ENCODE measurements around the gene EEFSEC. TPM values are rescaled to one million over a fixed set of nuclear protein-coding genes. Genes with fewer than 3 reads are reported as not detected.

Gene EEFSEC
- total RNA-seq, 1 experiment from 2014 or later, result 15.4 TPM

DNA sequence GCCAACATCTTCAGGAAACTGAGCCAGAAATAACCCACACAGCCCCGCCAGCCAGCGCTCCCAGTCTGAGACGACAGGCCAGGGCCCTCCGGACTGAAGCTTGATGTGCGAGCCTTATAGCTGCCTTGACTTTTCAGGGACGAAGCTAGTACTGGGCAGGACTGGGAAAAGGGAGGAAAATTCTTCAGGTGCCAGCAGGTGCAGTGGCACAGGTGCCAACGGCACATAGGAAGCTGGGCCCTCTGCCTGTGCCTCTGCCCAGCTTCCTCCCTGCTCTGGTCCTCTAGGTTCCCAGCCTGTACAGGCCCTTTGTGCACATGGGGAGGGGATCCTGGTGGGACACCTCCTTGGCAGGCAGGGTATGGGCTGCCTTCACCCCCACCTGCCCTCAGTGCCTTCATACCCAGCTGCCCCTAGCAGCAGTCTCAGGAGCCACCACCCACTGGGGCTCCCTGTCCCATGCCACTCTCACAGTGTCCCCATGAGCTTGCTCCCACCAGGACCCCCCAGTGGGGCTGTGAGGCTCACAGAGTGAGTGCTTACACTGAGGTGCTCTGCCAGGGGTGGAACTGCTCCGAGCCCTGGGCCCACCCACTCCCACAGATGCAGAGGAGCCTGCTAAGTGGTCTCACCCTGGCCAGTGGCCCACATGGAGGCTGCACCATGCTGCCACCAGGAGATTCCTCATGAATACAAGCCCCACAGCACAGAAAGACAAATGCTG lies 252.4 kb downstream of the EEFSEC start:
- ATAC-seq (no peak), DNase-seq (ENCODE audit: low read depth, low spot score) (no peak)
- H3K9me3 ChIP-seq (ENCODE audit: control insufficient read depth, insufficient read depth, low read depth, low read length), result no peaks in the 10 kb centered on the region
- CTCF ChIA-PET, result no interaction called here
- no peaks in the 10 kb centered on the region for H3K27me3 ChIP-seq (ENCODE audit: control insufficient read depth, insufficient read depth, low read length)
- in situ Hi-C loops (cut with HindIII; ENCODE audit: low pct_unique_long_range_greater_than_20kb, low sequenced_read_pairs), result no loop called here
- TF ChIP-seq TCF7L2 (IDR thresholded peaks at IDR 0.05; ENCODE audit: low read depth, low read length) (no peak), SIN3A (IDR thresholded peaks at IDR 0.05; ENCODE audit: borderline replicate concordance, insufficient read depth, low read depth, low read length) (no peak), POLR2AphosphoS5 (IDR thresholded peaks at IDR 0.05; ENCODE audit: low read depth, low read length) (no peak)
- TF ChIP-seq, protein P1, sequence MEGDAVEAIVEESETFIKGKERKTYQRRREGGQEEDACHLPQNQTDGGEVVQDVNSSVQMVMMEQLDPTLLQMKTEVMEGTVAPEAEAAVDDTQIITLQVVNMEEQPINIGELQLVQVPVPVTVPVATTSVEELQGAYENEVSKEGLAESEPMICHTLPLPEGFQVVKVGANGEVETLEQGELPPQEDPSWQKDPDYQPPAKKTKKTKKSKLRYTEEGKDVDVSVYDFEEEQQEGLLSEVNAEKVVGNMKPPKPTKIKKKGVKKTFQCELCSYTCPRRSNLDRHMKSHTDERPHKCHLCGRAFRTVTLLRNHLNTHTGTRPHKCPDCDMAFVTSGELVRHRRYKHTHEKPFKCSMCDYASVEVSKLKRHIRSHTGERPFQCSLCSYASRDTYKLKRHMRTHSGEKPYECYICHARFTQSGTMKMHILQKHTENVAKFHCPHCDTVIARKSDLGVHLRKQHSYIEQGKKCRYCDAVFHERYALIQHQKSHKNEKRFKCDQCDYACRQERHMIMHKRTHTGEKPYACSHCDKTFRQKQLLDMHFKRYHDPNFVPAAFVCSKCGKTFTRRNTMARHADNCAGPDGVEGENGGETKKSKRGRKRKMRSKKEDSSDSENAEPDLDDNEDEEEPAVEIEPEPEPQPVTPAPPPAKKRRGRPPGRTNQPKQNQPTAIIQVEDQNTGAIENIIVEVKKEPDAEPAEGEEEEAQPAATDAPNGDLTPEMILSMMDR (IDR thresholded peaks at IDR 0.05), result no peak
- TF ChIP-seq, protein P2, sequence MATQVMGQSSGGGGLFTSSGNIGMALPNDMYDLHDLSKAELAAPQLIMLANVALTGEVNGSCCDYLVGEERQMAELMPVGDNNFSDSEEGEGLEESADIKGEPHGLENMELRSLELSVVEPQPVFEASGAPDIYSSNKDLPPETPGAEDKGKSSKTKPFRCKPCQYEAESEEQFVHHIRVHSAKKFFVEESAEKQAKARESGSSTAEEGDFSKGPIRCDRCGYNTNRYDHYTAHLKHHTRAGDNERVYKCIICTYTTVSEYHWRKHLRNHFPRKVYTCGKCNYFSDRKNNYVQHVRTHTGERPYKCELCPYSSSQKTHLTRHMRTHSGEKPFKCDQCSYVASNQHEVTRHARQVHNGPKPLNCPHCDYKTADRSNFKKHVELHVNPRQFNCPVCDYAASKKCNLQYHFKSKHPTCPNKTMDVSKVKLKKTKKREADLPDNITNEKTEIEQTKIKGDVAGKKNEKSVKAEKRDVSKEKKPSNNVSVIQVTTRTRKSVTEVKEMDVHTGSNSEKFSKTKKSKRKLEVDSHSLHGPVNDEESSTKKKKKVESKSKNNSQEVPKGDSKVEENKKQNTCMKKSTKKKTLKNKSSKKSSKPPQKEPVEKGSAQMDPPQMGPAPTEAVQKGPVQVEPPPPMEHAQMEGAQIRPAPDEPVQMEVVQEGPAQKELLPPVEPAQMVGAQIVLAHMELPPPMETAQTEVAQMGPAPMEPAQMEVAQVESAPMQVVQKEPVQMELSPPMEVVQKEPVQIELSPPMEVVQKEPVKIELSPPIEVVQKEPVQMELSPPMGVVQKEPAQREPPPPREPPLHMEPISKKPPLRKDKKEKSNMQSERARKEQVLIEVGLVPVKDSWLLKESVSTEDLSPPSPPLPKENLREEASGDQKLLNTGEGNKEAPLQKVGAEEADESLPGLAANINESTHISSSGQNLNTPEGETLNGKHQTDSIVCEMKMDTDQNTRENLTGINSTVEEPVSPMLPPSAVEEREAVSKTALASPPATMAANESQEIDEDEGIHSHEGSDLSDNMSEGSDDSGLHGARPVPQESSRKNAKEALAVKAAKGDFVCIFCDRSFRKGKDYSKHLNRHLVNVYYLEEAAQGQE (IDR thresholded peaks at IDR 0.05; ENCODE audit: insufficient read depth in 1 of 2, low read depth in 2 of 2, low read length in 1 of 2), result no peak
- no peaks in the 10 kb centered on the region for H3K36me3 ChIP-seq (ENCODE audit: control insufficient read depth, insufficient read depth, low read length)
- BruUV-seq (replicated peaks), result no TSS peak
- POLR2A ChIA-PET, result no interaction called here
- intact Hi-C loops (cut with micrococcal nuclease; ENCODE audit: unreplicated experiment), result no loop called here
- H3K27ac ChIP-seq (ENCODE audit: low read length), result no peak overlapping the region; the same call in 1 of the 2 replicates
- H3K4me1 ChIP-seq (ENCODE audit: control insufficient read depth, insufficient read depth, low read length), result peaks cover 22% of the 10 kb centered on the region
- H3K4me3 ChIP-seq (ENCODE audit: low read depth in 2 of 2, low read length in 2 of 2), result no peak overlapping the region

DNA sequence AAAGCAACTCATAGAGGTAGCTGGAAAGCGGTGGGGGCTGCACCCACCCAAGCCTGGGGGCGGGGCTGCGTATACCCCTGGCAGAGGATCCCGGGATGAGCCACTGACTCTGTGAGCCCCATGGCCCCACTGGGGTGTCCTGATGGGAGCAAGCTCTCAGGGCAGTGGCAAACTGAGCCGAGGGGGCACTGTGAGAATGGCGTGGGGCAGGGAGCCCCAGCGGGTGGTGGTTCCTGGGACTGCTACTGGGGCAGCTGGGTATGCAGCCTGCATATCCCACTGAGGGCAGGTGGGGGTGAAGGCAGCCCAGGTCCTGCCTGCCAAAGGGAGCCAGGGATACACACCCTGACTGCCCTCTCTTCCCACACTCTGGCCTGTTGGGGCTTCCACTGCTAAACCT lies 254.0 kb downstream of the EEFSEC start:
- DNase-seq (ENCODE audit: low read depth, low spot score) (no peak), ATAC-seq (no peak)
- intact Hi-C loops (cut with micrococcal nuclease; ENCODE audit: unreplicated experiment) (no loop called here), in situ Hi-C loops (cut with HindIII; ENCODE audit: low pct_unique_long_range_greater_than_20kb, low sequenced_read_pairs) (no loop called here)
- CTCF ChIA-PET, result no interaction called here
- Histone ChIP-seq H3K4me3 (ENCODE audit: low read depth in 2 of 2, low read length in 2 of 2) (no peak overlapping the region), H3K4me1 (ENCODE audit: control insufficient read depth, insufficient read depth, low read length) (peaks cover 28% of the 10 kb centered on the region), H3K27me3 (ENCODE audit: control insufficient read depth, insufficient read depth, low read length) (no peaks in the 10 kb centered on the region), H3K9me3 (ENCODE audit: control insufficient read depth, insufficient read depth, low read depth, low read length) (no peaks in the 10 kb centered on the region), H3K27ac (ENCODE audit: low read length) (no peak overlapping the region; the same call in 1 of the 2 replicates), H3K36me3 (ENCODE audit: control insufficient read depth, insufficient read depth, low read length) (no peaks in the 10 kb centered on the region)
- no TSS peak for BruUV-seq (replicated peaks)
- TF ChIP-seq POLR2AphosphoS5 (IDR thresholded peaks at IDR 0.05; ENCODE audit: low read depth, low read length), result no peak
- TF ChIP-seq, protein P1 (IDR thresholded peaks at IDR 0.05), result no peak
- no peak for TF ChIP-seq TCF7L2 (IDR thresholded peaks at IDR 0.05; ENCODE audit: low read depth, low read length)
- TF ChIP-seq, protein P2 (IDR thresholded peaks at IDR 0.05; ENCODE audit: insufficient read depth in 1 of 2, low read depth in 2 of 2, low read length in 1 of 2), result no peak
- TF ChIP-seq SIN3A (IDR thresholded peaks at IDR 0.05; ENCODE audit: borderline replicate concordance, insufficient read depth, low read depth, low read length), result no peak
- POLR2A ChIA-PET, result no interaction called here

Data from Panc1 (cell line).